Purkinje cell (primary cell): Measurements from ENCODE around the gene PALS2. TPM values are rescaled to one million over a fixed set of nuclear protein-coding genes. Genes with fewer than 3 reads are reported as not detected.

ENCODE experiments used
- polyA plus RNA-seq: library from polyadenylated mRNA; unstranded; fragments of >200 nt; fragmentation: Nextera tagmentation; gene quantifications from 2 replicates; pipeline ENCODE4 v1.2.1, GENCODE V29; 2014

PALS2 gene, protein sequence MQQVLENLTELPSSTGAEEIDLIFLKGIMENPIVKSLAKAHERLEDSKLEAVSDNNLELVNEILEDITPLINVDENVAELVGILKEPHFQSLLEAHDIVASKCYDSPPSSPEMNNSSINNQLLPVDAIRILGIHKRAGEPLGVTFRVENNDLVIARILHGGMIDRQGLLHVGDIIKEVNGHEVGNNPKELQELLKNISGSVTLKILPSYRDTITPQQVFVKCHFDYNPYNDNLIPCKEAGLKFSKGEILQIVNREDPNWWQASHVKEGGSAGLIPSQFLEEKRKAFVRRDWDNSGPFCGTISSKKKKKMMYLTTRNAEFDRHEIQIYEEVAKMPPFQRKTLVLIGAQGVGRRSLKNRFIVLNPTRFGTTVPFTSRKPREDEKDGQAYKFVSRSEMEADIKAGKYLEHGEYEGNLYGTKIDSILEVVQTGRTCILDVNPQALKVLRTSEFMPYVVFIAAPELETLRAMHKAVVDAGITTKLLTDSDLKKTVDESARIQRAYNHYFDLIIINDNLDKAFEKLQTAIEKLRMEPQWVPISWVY
- polyA plus RNA-seq, result 36.6 and 43.3 TPM in 2 replicates

DNA sequence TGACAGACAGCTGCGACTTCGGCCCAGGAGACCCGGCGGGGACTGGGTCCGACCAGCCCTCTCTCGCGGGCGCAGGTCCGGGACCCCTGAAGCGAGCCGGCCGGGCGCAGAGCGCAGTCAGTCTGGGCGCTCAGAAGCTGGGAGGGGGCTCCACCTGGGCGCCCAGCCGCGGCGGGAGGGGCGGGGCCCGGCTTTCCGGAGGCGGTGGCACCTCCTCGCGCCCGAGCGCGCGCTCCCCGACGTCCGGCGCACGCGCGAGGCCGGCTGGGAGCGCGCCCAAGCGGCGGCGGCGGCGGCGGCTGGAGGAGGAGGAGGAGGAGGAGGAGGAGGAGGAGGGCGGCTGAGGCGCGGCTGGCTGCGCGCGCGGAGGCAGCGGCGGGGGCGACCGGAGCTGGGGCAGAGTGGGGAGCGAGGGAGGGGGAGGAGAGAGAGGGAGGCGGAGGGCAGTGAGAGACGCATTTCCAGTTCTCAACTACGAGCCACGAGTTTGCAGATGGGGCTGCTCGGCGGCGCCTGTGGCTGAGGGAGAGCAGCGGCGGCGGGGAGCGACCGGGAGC is at the start of gene PALS2:
PALS2 (plus strand) TSS at position 456 of the 557 bp plus-strand sequence. CDS start 50,216 bp downstream, outside the sequence.

Other genes with a start within 250 kb of the PALS2 start
- 25.4 and 29.9 TPM in 2 replicates for gene GSDME, start 184.0 kb downstream of the PALS2 start, polyA plus RNA-seq